ENCODE results near the gene LKAAEAR1.

LKAAEAR1 gene

DNA sequence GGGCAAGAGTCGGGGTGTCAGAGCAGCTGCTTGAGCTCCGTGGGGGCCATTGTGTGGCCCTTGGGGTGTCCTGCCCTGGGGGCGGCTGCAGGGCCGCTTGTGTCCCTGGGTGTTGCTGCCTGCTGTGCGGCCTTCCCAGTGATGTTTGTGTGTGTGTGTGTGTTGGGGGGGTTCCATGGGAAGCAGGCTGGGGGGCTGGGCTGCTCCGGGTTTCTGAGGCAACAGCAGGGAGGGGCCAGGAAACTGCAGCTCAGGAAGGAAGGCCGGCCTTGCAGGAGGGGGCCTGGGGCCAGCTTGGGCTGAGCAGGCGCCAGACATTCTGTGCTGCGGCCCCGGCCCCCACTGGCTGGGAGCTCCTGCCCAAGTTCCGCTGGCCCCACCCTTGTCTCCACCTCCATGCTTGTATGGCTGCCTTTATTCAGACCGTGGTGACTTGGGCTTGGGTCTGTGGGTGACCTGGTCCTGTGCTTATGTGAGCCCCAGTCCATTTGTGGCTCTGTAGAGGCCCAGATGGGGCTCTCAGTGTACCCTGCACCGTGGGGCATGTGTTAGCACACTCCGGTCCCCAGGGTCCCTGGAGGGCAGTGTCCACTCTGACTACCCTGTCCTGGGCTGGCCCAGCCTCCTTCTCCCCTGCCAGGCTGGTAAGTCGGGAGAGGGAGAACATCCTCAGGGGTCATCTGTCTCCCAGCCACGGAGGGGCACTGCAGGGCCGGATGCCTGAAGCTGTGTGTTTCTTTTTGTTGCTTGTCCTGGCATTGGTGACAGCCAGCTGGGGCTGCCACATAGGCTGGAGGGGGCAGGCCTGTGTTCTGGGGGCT lies 30.1 kb downstream of the LKAAEAR1 start:
- no peak for DNase-seq (ENCODE audit: insufficient read length, low spot score)
- FAIRE-seq = no peak

DNA sequence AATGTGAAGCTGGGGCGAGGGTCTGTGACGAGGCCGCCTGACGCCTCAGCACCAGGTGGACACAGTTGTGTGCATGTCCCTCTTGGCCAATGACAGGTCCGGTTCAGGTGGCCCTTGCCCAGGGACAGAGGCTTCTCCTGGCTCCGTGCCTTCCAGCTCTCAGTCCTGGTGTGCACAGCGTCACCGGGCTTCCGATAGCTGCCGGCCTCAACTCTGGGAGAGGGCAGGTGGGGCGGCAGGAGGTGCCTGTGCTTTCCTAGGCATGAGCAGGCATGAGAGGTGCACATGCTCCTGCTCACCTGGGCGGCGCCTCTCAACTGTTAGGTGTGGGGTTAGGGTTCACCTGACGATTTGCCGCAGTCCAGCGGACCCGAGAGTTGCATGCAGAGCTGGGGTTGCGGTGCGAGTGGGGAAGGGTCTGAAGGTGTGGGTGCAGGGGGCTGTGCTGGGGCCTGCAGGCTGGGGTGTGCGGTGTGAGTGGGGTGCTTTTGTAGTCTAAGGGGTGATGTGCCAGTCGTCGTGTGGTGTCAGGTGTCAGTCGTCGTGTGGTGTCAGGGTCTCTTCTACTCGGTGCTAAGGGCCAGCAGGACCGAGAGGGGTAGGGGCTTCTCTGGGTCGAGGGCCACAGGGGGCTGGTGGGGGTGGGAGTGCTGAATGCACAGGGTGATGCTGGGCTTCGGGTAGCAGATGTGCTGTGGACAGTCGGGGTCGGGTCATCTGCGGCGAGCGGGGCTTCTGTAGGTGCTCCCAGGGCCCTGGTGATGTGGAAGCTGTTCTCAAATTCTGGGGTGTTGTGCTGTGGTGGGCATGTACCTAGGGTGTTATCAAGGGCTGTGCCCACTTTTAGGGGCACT lies 31.0 kb downstream of the LKAAEAR1 start:
- no peak for FAIRE-seq
- no peak for DNase-seq (ENCODE audit: insufficient read length, low spot score)

DNA sequence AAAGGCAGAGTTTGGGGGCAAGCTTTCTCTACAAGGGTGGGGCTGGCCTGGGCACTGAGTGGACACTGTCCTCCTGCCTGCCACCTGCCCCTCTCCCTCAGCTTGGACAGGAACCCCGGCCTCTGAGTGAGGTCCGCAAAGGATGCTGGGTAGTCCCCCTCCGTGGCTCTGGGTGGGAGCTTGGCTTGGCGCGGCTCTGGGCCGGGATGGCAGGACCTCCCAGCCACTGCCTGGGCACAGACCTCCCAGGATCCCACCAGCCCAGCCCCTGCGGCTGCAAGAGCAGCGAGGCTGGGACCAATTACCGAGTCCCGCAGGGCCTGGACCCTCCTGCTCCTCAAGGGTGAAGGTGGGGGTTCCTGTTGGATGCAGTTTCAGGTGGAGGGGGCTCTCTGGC lies 31.9 kb downstream of the LKAAEAR1 start:
- FAIRE-seq = no peak
- DNase-seq (ENCODE audit: insufficient read length, low spot score) = no peak

DNA sequence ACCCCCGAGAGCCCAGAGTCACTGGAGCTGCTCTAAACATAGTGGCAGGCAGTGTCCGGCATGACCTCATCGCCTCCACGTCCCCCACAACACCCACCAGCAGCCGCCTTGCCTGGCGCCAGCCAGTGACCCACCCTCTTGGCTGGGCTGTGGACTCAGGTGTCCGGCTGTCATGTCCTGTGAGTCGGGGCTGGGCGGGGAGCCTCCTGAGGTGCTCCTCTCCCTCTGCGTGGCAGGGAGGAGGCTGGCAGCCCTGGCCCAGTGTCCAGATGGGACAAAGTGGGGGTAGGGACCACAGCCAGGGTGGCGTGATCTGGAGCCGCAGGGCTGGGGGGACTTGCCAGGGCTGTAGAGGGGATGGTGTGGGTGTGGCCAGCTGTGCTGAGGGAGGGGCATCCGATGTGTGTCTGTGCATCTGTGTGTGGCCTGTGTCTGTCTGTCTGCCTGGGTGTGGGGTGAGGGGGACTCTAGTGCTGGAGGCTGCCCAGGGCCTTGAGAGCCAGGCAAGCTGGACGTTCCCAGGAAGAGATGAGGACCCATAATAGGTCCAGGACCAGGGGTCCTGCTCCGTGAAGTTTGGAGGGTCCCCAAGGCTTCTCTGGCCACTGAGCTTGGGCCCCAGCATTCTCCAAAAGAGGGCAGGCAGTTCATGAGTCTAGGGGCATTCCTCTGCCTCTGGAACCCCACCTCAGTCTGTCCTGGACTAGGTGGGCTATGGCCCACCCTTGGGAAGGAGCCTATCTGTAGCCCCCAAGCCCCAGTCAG lies 32.5 kb downstream of the LKAAEAR1 start:
- peak; percentile 82 for FAIRE-seq
- no peak for DNase-seq (ENCODE audit: insufficient read length, low spot score)

DNA sequence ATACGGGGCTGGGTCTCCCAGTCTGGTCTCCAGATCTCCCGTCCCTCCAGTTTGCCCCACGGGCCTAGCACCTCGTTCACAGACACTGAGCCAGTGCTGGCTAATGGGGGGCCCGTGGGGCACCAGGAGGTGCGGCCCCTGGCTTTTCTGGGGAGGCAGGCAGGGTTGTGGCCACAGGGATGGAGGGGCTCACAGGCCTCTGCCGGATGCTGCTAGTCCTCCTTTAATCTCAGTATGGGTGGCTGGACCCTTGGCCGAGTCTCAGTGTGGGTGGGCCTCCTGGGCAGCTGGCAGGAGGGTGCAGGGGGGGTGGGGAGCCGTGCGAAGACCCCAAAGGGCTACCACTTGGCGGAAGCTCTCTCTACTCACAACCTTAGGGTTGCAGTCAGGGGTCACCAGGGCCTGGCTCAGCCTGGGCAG lies 33.2 kb downstream of the LKAAEAR1 start:
- FAIRE-seq (no peak), DNase-seq (ENCODE audit: insufficient read length, low spot score) (no peak)

DNA sequence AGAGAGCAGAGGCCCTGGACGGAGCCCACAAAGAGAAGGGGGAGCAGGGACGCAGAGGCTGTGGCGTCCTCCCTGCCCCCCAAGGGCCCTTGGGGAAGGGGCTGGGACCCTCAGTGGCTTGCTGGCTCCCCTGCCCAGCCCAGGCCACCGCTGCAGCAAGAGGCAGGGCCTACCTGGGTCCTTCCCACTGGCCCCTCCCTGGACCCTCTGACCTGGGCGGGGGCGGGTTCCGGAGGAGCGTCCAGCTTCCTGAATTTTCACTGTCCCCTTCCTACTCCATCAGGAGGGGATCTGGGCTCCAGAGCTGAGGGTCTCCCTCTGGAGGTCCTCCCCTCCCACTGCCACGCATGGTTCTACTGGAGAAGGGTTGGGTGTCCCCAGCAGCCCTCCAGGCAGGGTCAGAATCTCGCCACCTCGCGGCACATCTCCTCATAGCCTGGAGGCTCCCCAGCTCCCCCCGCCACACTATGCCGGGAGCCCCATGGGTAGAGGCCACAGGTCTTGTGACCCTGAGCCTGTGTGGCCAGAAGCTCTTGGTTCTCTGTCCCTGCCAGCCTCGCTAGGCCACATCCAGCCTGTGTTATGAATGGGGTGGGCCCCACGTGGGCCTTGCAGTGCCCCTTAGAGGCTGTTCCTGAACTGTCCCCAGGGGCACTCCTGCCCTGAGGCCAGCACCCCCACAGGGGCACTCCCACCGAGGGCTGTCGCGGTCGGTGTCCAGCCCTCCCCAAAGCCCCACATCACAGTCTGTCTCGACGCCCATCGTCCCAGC lies 33.8 kb downstream of the LKAAEAR1 start:
- no peak for DNase-seq (ENCODE audit: insufficient read length, low spot score)
- no peak for FAIRE-seq

DNA sequence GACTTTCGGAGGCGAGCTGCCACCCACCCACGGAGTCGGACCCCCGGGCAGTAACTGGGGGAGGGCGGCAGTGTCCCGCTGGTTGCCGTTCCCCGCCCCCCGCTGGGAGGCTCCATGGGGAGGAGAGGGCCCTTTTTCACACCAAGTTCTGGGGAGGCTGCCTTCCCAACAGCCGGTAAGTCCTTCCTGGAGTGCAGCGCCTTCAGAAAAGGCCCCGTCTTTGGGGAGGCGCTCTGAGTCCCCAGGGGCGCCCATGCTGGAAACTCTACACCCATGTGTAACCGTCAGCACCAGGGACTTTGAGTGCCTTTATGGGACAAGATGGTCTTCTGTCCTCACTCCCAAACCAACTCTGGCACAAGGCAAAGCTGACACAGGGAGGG lies 34.3 kb downstream of the LKAAEAR1 start:
- DNase-seq (ENCODE audit: insufficient read length, low spot score) (no peak), FAIRE-seq (no peak)

DNA sequence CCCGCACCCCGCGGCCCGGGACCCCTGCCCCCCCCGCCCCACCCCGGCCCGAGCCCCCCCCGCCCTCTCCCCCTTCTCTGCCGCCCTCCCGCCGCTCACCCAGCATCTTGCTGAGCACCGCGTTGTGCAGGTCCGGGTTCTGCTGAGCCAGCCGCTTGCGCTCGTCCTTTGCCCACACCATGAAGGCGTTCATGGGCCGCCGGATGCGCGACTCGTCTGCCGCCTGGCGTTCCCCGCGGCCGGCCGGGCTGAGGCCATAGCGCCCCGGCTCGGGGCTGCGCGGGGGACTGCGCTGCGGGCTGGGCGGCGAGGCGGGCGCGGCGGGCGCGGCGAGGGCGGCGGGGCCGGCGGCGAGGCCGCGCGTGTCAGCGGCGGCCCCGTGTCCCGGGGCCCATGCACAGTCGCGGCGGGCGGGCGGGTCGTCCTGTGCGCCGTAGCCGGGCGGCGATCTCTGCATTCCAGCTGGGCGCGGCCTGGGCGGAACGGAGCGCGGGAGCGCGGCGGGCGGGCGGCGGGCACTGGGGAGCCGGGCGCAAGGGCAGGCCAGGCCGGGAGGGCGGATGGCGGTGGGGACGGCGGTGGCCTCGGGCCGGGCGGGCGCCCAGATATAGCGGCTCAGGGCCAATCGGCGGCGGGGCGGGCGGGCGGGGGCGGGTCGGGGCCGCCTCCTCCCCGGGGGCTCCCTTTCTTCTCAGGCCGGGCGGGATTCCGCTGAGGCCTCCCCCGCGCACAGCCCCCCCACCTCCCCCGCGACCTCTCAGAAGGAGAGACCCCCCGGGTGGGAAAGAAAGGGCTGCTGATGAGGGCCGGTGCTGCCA lies 34.9 kb downstream of the LKAAEAR1 start, which contains the start of gene SOX18:
SOX18 (minus strand) TSS at position 580 of the 818 bp plus-strand sequence; CDS start at position 457, 123 bp downstream.
- DNase-seq (ENCODE audit: insufficient read length, low spot score) (no peak), FAIRE-seq (peak; percentile 78)

DNA sequence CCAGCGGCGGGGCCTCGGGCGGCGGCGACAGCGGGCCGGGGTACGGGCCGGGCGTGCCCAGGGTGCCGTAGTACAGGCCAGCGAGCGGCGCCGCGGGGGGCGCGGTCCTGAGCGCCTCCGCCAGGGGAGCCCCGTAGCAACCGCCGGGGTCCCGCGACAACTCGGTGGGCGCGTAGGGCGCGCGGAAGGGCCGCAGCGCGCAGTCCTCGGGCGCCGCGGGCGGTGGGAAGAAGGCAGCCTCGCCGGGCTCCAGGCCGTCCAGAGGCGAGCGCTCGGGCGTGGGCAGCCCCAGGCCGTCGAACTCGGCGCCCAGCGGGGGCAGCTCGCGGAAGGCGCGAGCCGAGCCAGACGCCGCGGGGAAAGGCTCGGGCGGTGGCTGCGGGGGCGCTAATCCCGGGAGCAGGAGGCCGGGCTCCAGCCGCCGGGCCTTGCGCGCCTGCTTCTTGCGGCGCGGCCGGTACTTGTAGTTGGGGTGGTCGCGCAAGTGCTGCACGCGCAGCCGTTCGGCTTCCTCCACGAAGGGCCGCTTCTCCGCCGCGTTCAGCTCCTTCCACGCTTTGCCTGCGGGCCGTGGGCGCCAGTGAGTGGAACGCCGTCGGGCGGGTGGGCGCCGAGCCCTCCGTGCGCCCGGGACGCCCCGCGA lies 35.7 kb downstream of the LKAAEAR1 start:
- FAIRE-seq (no peak), DNase-seq (ENCODE audit: insufficient read length, low spot score) (no peak)

DNA sequence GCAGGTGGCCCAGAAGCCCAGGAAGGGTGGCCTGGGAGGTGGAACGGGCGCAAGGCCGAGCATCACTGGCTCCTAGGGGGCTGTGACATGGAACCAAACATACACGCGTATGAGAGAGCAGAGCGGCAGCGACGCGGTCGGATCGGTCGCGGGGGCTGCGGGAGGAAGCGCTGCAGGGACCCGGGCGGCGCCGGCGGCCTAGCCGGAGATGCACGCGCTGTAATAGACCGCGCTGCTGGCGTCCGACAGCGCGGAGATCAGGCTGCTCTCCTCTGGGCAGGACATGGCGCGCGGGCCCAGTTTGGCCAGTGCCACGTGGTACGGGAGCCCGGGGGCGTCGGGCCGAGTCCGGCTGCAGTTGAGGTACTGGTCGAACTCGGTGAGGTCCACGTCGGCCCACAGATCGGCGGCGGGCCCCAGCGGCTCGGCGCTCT lies 36.2 kb downstream of the LKAAEAR1 start:
- DNase-seq (ENCODE audit: insufficient read length, low spot score) = no peak
- peak; percentile 31 for FAIRE-seq

DNA sequence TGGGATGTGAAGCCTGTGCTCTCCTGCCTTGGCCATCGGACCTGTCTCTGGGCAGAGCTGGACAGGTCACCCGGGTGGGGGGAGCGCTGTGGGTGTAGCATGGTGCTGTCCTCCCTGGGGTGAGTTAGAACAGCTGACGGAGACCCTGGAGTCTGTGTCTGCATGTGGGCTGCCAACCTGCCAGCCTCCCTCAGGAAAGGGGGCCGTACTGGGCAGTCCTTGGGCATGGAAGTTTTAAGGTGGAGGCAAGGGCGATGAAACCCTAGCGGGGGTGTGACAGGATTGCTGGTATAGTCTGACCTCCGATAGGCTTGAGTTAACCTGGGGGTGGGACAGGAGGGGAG lies 37.2 kb downstream of the LKAAEAR1 start:
- peak; percentile 76 for FAIRE-seq
- DNase-seq (ENCODE audit: insufficient read length, low spot score) = no peak

DNA sequence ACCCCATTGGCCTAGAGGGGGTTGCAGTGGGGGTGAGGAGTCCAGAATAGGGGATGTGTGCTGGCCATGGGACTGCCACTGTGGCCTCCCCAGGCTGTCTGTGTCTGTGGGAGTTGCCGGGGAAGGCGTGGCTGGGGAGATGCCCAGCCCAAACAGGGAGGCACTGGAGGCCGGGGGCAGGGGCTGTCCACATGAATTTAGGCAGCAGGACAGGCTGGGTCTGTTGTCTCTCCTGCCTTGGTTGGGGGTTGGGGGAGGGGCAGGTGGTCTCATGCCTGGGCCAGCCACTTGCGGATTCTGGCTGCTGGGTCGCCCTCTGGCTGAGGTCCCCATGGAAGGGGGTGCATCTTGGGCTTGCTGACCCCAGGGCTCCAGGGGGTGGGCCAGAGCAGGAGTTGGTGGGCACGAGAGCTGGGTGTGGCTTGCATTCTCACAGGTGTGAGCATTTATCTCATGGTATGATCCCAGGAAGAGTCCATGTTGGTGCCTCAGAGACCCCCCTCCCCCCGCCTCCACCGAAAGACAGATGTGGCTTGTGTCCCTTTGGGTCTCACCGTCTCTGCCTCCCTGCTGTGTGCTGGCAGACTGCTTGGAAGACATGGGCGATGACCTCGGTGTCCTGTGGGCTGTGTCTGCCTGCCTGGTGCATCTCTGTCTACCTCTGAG lies 38.7 kb downstream of the LKAAEAR1 start:
- DNase-seq (ENCODE audit: insufficient read length, low spot score) = no peak
- peak; percentile 92 for FAIRE-seq

DNA sequence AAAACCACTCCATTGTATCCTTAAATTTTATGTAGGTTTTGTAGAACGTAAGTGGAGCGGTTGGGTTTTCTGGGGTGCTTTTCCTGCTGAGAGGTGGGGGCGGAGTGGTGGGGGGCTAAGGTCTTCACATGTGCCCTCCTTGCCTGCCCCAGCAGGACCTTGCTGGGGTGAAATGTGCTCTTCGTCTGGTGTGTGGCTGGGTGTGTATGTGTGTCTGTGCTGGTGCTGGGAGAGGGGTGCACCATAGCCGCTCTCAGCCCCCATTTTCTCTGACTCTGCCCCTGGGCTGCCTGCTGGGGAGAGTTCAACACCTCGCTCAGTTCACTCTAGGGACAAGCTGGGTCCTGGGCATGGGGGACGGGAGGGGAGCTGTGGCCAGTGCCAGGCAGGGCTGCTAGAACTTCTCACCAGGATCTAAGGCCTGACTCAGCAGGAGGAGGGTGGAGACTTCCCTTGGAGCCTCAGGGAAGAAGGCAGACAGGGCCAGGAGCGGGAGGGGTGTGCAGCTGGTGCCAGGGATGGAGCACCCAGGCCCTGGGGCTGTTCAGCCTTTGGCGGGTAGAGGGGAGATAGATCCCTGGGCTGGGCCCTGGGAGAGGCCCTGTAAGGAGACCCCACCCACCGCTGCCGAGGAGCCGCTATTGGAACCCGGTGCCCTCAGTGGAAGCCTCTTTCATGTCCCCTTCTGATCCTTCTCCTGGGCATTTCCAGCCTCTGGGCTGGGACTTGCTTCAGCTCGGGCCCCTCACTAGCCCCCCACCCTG lies 39.5 kb downstream of the LKAAEAR1 start:
- peak; percentile 96 for FAIRE-seq
- peak; percentile 94 for DNase-seq (ENCODE audit: insufficient read length, low spot score)

DNA sequence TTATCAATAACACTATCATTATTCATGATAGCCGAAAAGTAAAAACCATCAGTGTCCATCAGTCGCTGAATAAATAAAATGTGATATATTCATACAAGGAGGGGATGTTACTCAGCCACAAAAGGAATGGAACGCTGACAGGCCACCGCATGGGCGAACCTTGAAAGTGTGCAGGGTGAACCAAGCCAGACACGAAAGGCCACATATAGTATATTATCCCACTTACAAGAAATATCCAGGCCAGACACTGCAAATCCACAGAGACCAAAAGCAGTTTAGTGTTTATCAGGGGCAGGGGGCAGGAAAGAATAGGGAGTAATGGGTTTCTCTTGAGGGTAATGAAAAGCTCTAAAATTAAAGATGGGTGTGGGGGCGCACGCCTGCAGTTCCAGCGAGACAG lies 40.4 kb downstream of the LKAAEAR1 start:
- FAIRE-seq (no peak), DNase-seq (ENCODE audit: insufficient read length, low spot score) (no peak)

DNA sequence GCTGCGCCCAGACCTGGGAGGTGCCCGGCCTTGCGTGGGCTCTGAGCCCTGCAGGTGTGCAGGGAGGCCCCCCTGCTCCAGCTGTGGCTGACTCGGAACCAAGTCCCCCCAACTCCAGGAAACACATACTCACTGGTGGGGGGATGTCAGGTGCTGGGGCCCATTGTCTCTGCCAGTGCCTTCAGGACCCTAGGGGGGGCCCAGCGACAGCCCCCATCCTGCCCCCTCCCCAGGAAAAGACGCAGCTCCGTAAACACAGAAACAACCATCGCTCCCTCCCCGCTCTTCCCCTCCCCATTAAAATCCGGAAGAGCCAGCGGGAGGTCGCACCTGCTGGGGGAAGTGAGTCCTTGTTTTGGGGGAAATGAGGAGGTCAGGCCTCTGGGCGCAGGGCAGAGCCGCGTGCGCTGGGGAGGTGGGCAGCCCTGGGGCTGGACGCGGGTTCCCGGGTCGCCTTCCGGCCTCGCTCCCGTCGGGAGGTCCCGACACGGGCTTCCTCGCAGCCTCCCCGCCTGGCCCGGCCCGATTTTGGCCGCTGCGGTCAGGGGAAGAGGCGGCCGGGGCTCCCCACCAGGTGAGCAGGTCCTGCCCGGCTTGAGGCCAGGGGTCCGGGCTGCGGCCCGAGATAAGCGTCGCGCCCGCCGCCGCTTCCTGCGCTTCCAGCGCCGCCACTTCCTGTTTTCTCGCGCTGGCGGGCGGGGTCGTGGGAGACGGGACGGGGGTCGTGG lies 42.0 kb downstream of the LKAAEAR1 start:
- FAIRE-seq (peak; percentile 40), DNase-seq (ENCODE audit: insufficient read length, low spot score) (no peak)

DNA sequence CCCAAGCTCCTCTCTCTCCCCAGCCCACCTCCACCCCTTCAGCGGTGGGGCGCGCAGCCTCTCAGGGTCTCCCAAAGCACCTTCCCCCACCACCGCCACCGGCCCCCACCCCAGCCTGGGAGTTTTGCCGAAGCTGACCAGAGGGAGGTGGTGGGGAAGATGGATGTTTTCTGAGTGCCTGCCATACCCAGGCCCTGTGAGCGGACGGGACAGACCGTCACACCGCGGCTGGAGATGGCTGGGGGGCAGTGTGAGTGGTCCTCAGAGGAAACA lies 42.5 kb downstream of the LKAAEAR1 start:
- FAIRE-seq = no peak
- no peak for DNase-seq (ENCODE audit: insufficient read length, low spot score)

DNA sequence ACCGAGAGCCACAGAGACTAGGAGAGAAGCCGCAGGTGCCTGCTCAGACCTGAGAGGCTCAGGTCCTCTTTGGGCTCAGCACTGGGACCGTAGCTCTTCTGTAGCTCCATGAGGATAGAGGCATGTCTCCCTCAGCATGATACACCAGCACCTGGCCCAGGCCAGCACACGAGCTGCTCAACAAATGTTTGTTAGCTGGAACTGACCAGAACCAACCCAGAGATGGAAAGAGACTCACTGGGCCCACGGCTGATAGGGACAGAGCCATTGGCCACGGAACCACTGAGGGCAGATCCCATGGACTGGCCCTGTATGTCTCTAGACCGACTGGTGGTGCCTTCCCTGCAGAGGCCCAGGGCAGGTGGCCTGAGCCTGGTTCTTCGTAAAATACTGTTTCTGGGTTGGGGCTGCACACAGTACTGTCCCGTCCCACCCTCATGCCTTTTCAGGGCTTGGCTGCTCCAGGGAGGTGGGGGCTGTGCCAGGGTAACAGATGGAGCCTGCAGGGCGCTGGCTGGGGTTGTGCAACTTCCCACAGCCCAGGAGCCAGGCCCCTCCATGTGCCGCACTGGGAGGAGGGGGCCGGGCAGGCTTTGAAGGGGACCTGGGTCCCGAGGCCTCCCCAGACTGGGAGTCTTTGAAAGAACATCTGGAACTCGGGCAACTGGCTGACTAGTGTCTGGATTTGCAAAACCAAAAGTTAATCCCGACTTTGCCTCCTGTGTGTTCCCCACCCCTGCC lies 43.0 kb downstream of the LKAAEAR1 start:
- FAIRE-seq = no peak

More for the DNA sequence above, 43.0 kb downstream of the LKAAEAR1 start:
- no peak for DNase-seq (ENCODE audit: insufficient read length, low spot score)
